ENCODE measurements around the gene TSPAN4.

TSPAN4 gene

GRCh38 chr11:842370-843002, at the start of gene TSPAN4, which contains the start of gene POLR2L:
TSS of gene TSPAN4 (plus strand) at chr11:842852. CDS start at chr11:850305, 7,453 bp downstream.
TSS of gene POLR2L (minus strand) at chr11:842529. CDS start at chr11:842508, 21 bp downstream.
- peak; percentile 79 for DNase-seq (ENCODE audit: low read depth, low spot score)

DNA sequence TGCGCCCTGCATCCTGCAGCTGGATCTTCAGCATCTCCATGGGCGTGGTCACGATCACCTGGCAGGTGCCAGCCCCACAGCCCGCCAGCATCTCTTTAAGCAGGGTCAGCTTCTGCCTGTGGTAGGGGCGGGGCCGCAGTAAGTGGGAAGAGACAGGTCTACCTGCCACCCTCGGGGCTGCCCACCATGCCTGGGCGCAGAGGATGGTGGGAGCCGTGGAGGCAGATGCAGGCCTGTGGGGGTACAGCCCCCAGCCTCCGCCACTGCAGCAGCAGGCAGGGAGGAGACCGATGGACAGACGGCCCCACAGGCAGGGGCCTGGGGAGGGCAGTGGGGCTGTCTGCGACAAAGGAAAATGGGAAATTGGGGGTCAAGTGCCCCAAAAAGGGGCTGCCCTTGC, 49.8 kb upstream of the TSPAN4 start:
- DNase-seq (ENCODE audit: low read depth, low spot score) = no peak

DNA sequence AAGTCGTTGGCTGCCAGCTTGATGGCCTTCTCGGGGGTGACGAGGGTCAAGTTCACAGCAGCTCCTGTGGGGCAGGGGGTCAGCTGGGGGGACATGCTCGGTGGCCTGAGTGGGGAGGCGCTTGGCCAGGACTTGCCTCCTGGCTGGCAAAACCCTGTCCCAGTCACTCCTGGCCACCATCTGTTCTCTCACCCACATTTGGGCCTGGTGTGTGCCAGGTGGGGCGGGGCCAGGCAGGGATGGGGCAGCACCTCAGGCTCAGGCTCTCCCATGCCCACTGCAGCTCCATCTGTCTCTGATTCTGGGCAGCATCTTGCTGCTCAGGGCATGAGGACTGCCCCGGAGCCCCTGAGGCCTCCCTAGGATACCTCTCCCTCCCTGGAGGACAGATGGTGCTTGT, 49.1 kb upstream of the TSPAN4 start:
- no peak for DNase-seq (ENCODE audit: low read depth, low spot score)

DNA sequence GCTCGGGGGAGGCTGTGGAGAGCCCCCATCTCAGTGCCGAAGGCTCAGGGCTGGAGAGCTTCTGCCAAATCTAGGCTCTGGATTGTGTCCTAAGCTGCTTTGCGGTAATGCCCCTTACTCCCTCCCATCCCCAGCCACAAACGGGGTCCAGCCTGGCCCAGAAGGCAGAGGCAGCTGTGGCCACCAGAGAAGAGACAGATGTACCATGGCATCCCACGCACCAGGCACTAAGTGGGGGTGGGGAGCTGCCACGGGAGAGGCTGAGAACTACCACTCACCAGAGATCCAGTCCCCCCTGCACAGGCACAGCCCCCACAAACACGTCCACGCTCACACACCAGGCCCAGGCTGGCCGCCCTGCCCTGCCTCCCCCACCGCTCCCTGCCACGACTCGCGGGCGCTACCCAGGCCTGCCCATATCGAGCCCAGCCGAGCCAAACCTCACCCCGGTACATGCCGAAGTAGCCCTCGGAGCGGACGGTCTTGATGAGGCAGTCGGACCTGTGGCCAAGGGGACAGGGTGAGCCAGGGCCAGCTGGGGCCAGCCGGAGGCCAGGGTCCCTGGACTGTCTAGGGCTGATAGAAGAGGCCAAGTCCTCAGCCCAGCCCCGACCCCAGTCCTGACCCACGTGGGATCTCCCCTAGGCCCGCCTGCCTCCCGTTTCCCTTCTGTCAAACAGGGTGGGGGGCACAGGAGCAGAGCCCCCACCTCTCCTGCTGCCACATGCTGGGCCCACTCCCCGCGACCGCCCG, 48.5 kb upstream of the TSPAN4 start:
- no peak for DNase-seq (ENCODE audit: low read depth, low spot score)

DNA sequence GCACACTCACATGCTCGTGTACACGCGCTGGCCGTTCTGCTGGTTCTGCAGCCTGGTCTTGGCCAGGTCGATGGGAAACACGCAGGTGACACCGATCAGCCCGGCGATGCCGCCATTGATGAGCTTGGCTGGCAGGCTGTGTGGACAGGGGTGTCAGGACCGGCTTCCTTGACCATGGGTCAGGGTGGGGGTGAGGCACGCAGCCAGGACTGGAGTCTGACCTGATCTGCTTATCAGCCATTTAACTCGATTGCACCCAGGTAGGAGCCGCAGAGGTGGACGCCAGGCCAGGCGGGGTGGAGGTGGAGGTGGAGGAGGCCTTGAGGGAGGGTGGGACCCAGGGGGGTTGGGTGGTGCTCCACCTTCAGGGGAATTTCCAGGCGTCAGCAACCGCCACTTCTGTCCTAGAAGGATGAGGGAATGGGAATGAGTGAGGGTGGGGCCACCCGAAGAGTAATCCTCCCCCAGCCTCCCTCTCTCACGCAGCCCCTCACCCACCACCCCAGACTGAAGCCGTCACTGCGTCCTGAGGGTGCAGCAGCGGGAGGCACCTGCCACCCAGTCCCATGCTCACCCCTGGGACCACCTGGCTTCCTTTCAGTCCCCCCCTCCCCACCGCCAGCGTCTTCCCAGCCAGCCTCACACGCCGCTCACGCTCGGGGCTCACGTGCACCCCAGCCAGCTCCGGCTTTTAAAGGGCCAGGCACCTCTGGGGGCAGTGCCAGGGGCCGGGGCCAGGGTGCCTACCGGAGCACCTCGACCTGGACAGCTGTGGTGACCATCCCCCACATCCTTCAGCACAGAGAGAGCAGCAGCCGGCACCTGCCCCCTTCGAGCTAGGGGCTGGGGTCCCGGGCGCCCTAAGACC, 47.7 kb upstream of the TSPAN4 start:
- no peak for DNase-seq (ENCODE audit: low read depth, low spot score)

DNA sequence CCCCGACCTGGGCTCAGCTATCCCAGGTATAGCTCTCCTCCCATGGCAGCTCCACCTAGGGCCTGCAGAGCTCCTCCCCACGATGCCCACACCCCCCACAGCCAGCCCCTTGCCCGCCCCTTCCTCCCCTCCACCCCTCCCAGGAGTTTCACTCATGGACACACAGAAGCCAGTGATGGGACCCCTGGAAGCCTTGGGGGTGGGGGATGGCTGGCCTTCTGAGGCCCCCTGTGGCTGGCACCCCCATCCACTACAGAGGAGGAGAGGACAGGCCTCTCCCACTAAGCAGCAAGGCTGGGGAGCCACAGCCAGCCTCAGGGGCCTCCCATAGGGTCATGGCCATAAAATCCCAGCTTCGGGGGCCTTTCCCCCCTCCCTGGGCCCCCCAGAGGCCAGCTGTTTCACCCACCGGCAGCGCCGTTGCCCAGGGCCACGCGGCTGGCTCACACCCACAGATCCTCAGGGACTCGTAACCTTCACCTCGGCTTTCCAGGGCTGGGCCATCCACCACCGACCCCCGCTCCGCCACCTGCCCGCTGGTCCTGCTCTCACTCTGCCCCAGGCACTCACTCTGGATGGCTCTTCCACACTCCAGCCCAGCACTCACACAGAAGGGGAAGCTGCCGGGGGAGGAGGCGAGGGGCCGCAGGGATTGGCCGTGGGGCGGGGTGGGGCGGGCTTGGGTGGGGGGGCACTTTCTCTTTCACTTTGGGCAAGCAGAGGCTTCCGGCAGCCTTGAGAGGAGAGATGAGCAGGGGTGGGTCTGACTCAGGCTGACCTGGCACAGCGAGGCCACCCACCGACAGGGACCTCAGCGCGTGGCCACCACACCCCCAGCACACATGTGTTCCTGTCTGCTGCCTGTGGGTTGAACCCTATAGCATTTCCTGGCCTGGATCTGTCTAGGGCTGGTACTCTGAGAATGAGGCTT, 46.8 kb upstream of the TSPAN4 start:
- DNase-seq (ENCODE audit: low read depth, low spot score) = peak; percentile 53

- no peak for DNase-seq (ENCODE audit: low read depth, low spot score)
Measured at GRCh38 chr11:796565-797295, 45.9 kb upstream of the TSPAN4 start.

DNA sequence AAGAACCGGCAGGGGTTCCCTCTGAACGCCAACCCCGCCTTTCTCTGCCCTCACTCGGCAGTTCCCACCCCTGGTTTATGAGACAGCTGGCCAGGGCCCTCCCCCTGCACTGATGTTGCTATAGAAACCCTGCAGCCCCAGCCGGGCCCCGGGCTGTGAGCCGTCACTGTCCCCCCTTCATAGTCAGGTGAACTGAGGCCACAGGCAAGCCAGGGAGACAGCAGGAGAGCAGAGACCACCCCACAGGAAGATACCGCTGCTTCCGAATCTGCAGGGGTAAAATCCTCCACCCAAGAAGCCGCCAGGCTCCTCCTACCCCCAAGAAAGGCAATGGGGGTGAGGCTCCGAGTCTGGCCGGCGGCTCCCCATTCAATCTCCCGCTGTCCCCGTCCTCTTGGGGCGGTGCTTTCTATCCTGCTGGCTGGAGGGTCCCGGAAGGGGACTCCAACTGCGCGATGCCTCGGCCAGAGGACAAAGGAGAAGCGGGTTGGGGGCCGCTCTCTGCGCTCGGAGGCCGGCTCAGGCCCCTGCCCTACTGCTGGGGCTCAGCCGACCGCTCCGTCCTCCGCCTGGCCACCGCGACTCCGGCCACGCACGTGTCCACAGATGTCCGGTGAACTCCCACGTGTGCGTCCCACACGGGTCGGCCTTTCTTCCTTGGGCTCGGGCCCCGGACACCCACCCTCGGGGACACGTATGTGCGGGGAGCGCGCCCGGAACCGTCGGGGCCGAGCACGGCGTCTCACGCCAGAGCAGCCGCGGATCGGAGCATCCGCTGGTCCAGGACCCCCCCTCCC, 45.2 kb upstream of the TSPAN4 start:
- DNase-seq (ENCODE audit: low read depth, low spot score) = peak; percentile 61

DNA sequence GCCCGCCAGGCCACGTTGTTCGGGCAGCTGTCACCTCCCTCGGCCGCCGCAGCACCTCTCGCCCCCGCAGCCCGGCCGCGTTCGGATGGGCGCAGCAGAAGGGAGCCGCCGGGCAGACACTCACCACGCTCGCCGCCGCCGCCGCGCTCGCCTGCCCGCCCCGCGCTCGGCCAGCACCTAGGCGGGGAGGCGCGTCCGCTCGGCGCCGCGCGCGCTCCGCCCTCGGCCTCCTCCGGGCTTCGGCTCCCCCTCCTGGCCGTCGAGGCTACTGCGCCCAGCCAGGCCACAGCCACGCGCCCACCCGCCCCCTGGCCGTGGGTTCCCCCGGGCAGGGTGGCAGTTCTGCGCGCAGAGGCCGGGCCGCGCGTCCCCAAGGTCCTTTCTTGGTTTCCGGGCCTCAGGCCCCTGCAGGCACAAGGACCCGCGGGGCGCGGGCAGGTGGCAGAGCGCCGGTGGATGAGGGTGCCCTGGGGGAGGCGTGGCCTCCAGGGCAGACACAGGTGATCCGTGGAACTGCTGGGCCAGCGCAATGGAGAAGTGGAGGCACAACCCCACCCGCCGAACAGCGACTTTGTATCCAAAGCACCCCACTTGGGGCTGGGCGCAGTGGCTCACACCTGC, 44.4 kb upstream of the TSPAN4 start, which contains the start of gene SLC25A22:
Gene SLC25A22, minus strand, starts transcription at position 189 of the 621 bp plus-strand sequence. CDS start 3,275 bp downstream, outside the sequence.
- DNase-seq (ENCODE audit: low read depth, low spot score) = peak; percentile 67

DNA sequence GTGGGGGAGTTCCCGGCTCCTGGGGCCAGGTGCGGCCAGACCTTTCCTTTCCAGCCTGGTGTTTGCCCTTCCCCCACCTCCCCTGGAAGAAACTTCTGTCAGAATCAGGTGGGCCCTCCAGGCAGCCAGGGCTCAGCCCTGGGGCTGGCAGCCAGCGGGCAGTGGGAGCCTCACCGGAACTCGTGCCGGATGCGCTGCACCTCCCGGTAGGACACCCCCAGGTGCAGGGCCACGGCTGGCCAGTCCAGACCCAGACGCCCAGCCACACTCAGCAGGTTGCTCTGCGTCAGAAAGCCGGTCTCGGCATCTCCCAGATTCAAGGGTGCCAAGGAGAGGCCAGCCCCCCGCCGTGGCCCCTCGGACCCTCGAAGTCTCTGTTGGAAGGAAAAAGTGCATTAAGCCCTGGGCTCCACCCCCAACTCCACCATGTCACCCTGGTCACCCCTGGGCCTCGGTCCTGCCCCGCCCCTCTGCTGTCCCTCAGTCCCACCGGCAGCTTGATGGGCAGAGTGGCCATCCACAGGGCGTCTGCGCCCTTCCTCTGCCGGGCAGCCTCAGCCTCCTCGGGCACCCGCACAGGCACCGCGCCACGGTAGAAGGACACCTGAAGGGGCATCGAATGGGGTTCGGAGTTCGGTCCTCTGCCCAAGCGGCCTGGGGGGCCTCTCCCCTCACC, 42.9 kb upstream of the TSPAN4 start:
- no peak for DNase-seq (ENCODE audit: low read depth, low spot score)

- no peak for DNase-seq (ENCODE audit: low read depth, low spot score)
Measured at GRCh38 chr11:800473-800872, 42.2 kb upstream of the TSPAN4 start.

DNA sequence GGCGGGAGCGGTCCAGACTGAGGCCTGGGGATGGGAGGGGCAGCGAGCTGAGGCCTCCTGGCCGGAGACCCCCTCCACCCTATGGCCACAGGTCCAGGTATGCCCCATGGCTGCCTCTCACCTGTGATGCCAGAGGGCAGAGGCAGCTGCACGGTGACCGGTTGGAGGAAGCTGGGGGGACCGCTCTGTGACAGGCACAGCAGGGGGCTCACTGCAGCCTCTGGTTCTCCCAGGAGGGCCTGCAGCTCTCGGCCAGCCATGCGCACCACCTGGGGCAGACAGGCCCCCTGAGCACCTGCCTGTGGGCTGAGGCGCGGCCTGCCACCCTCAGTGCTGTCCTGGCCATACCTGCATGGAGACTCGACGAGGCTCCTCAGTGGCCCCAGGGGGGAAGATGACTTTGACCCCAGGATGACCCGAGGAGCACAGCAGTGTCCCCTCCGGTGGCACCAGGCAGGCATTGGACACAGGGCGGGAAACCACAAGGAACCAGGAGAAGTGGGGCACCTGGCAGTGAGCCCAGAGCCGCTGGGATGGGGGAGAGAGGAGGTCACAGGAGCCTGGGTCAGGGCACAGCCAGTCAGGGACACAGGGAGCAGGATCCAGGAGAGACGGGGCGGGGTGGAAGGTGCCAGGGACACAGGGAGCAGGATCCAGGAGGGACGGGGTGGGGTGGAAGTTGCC, 41.4 kb upstream of the TSPAN4 start:
- no peak for DNase-seq (ENCODE audit: low read depth, low spot score)

GRCh38 chr11:802018-802617, 40.5 kb upstream of the TSPAN4 start:
- no peak for DNase-seq (ENCODE audit: low read depth, low spot score)

- DNase-seq (ENCODE audit: low read depth, low spot score) = no peak
Measured at GRCh38 chr11:802693-803466, 39.8 kb upstream of the TSPAN4 start.

GRCh38 chr11:803467-803742, 39.2 kb upstream of the TSPAN4 start:
- no peak for DNase-seq (ENCODE audit: low read depth, low spot score)

GRCh38 chr11:803770-804598, 38.7 kb upstream of the TSPAN4 start:
- DNase-seq (ENCODE audit: low read depth, low spot score) = no peak

Data from activated naive CD8-positive, alpha-beta T cell treated with anti-CD3 and anti-CD28 coated beads, Interleukin-2, amount 50 U/mL, for 16 hours (primary cell).